ENCODE data around the gene PPIC.

DNA sequence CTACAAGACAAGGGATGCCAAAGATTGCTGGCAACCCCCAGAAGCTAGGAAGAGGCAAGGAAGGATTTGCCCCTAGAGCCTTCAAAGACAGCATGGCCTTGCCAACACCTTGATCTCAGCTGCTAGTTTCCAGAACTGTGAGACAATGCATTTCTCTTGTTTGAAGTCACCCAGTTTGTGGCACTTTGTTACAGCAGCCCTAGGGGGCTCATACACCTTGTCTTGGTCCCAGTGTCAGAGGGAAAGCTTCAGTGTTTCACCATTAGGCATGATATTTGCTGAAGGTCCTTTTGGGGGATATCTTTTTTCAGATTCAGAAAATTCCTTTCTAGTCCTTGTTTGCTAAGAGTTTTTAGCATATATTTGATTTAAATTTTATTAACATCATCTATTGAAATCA lies 3.1 kb upstream of the PPIC start:
- TF ChIP-seq POLR2A (IDR thresholded peaks at IDR 0.05), result no peak
- TF ChIP-seq, protein P1, sequence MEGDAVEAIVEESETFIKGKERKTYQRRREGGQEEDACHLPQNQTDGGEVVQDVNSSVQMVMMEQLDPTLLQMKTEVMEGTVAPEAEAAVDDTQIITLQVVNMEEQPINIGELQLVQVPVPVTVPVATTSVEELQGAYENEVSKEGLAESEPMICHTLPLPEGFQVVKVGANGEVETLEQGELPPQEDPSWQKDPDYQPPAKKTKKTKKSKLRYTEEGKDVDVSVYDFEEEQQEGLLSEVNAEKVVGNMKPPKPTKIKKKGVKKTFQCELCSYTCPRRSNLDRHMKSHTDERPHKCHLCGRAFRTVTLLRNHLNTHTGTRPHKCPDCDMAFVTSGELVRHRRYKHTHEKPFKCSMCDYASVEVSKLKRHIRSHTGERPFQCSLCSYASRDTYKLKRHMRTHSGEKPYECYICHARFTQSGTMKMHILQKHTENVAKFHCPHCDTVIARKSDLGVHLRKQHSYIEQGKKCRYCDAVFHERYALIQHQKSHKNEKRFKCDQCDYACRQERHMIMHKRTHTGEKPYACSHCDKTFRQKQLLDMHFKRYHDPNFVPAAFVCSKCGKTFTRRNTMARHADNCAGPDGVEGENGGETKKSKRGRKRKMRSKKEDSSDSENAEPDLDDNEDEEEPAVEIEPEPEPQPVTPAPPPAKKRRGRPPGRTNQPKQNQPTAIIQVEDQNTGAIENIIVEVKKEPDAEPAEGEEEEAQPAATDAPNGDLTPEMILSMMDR (IDR thresholded peaks at IDR 0.05), result no peak

Data from esophagus squamous epithelium (tissue), 4 donors.